GM19397 (cell line): Measurements from ENCODE around the gene RAB3IL1.

ENCODE experiments used
- ATAC-seq: cut with Tn5 transposase; IDR thresholded peaks from one replicate; pipeline ENCODE4 v1.9.1; 2021; ENCODE audit warnings: mild to moderate bottlenecking, moderate library complexity; ENCODE audit not compliant: unreplicated experiment

The RAB3IL1 gene

GRCh38 chr11:61848631-61849030 lies 68.7 kb downstream of the RAB3IL1 start:
- no peak for ATAC-seq

- no peak for ATAC-seq
These were observed 69.3 kb downstream of the RAB3IL1 start for GRCh38 chr11:61847914-61848581.
